Ovary (tissue), 3 donors: ENCODE data around the gene EWSR1.

Source experiments
- EP300 ChIP-seq: sonication (generic); formaldehyde crosslinking; IDR thresholded peaks from one replicate; pipeline ENCODE4 v1.6.1; 2017; ENCODE audit warnings: antibody characterized with exemption
- TF ChIP-seq, protein P1 (sequence below), 3 donors: fragments of 450-650 bp in 2 of 3; fragments of 200-600 bp in 1 of 3; IDR thresholded peaks; one replicate each; pipeline versions ENCODE4 v1.5.1 to v1.8.0; 2016 to 2022; ENCODE audit warnings: antibody characterized with exemption in 3 of 3, mild to moderate bottlenecking in 1 of 3
- donor health status: DM: no; HTN: no; CAD: no.

DNA sequence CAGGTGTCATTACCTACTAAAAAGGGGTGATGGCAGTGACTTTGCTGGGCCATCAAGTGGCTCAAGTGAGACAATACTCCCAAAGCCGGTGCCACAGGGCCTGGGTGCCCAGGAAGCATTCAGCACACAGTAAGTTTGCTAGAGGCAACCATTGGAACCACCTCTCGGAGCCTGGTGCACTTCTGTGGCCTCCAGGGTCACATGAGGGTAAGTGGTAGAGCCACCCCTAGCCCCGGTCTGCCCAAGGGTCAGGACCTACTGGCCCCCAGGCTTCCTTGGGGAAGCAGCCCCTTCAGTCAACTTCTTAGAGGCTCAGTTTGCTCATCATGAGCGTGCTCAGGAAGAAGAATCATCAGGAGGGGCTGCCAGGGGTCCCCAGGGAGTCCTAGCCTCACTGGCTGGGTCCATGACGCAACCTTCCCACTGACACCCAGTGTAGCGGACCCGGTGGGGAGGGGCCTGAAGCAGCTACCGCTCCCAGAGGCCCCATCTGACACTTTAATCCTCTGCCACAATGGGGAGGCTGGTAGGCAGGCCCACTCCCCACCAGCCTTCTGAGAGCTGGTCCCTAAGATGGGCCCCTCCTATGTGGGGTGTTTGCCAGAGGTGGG lies 64.9 kb downstream of the EWSR1 start:
- TF ChIP-seq EP300, result no peak
- TF ChIP-seq, protein P1, sequence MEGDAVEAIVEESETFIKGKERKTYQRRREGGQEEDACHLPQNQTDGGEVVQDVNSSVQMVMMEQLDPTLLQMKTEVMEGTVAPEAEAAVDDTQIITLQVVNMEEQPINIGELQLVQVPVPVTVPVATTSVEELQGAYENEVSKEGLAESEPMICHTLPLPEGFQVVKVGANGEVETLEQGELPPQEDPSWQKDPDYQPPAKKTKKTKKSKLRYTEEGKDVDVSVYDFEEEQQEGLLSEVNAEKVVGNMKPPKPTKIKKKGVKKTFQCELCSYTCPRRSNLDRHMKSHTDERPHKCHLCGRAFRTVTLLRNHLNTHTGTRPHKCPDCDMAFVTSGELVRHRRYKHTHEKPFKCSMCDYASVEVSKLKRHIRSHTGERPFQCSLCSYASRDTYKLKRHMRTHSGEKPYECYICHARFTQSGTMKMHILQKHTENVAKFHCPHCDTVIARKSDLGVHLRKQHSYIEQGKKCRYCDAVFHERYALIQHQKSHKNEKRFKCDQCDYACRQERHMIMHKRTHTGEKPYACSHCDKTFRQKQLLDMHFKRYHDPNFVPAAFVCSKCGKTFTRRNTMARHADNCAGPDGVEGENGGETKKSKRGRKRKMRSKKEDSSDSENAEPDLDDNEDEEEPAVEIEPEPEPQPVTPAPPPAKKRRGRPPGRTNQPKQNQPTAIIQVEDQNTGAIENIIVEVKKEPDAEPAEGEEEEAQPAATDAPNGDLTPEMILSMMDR (IDR thresholded peaks at IDR 0.05), result no peak
